NT2/D1 (cell line): Measurements from ENCODE around the gene ZNF726.

Source experiments
- SUZ12 ChIP-seq: IDR thresholded peaks from 2 replicates; pipeline ENCODE4 v1.6.1; 2011; ENCODE audit not compliant: insufficient read length, insufficient read depth; ENCODE audit errors: extremely low read depth
- YY1 ChIP-seq: IDR thresholded peaks from 2 replicates; pipeline ENCODE4 v1.6.1; 2011; ENCODE audit not compliant: insufficient read length, insufficient read depth
- ZNF274 ChIP-seq: IDR thresholded peaks from 2 replicates; pipeline ENCODE4 v1.6.1; 2011; ENCODE audit warnings: mild to moderate bottlenecking, low read depth, low read length

- TF ChIP-seq YY1 (no peak), ZNF274 (no peak), SUZ12 (no peak)
These were observed 66.1 kb downstream of the ZNF726 start for GRCh38 chr19:23980805-23981204.
